ENCODE measurements around the gene ZDHHC9.
A peak's percentile ranks its signal among the peaks of the same experiment; 100 is the strongest.

Gene ZDHHC9

DNA sequence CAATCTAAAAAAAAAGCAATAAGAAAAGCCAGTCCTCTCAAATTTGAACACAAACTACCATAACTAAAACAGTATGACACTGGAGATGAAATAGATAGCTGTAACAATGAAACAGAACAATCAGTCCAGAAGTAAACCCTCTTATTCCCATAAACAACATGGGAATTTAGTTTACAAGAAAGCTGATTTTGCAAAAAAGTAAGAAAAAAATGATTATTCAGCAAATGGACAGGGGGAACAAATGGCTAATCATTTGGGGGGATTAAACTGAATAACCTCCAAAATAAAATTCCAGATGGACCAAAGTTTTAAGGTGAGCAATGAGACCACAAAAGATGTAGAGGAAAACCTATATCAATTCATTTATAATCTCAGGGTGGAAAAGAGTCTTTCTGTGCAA lies 80.0 kb downstream of the ZDHHC9 start:
- DNase-seq (ENCODE audit: low spot score): no peak

- no peak for DNase-seq (ENCODE audit: low spot score)
These were observed 81.2 kb downstream of the ZDHHC9 start for GRCh38 chrX:129762448-129762847.

GRCh38 chrX:129761596-129761995 lies 82.1 kb downstream of the ZDHHC9 start:
- DNase-seq (ENCODE audit: low spot score): no peak

DNA sequence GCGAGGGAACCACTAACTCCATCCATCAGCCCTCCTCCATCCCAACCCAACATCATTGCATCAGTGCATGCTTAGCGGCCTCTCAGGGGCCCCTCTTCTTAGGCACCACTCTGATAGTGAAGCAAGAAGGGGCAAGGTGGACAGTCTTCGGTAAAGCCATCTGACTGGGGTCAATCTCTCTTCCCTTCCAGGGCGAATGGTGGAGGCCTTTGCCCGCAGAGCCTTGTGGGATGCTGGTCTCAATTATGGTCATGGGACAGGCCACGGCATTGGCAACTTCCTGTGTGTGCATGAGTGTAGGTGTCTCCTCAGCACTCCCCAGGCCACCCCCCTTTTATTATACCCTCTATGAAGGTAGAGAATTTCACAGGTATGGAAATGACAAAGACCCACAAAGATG lies 82.7 kb downstream of the ZDHHC9 start:
- no peak for DNase-seq (ENCODE audit: low spot score)

- no peak for DNase-seq (ENCODE audit: low spot score)
These were observed 83.5 kb downstream of the ZDHHC9 start for GRCh38 chrX:129760155-129760554.

- DNase-seq (ENCODE audit: low spot score): peak; percentile 77
These were observed 84.1 kb downstream of the ZDHHC9 start for GRCh38 chrX:129759576-129760061.

- no peak for DNase-seq (ENCODE audit: low spot score)
These were observed 87.7 kb downstream of the ZDHHC9 start for GRCh38 chrX:129755779-129756650.

DNA sequence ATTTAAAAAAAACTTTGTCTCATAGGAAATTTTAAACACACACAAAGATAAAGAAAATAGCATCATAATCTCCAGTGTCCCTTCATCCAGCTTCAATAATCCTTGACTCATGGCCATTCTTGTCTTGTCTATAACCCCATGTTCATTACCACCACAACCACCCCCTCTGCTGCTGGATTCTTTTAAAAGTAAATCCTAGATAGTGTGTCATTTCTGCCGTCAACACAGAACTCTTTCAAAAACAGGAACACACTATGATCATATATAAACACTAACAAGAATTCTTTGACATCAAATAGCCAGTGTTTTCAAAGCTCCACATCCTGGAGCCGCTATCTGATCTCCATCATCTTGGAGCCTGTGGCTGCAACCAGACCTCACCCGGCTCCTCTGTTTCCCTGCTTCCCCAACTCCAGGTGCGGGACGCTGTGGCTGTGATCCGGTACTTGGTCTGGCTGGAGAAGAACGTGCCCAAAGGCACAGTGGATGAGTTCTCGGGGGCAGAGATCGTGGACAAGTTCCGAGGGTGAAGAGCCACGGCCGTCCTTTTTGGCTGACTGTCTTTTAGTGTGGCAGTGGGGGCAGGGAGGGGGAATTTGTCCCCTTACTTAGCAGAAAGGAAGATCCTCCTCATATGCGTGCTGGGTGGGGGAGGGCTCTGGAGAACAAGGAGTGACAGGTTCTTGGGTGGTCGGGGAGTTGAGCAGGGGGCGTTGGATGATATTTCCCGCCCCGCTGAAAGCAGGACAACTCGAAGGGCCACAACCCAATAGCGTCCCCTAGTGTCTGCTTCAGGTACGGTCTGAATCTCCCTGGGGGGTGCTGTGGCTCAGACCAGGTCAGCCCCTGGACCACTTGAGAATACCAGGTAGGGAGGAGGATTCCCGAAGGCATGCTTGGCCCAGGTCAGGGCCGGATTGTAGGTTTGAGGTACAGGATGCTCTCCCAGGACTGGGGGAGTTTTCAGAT lies 89.3 kb downstream of the ZDHHC9 start:
- no peak for DNase-seq (ENCODE audit: low spot score)

Measured in pons (tissue), 1 donor.